ENCODE measurements around the gene COX19. TPM values are rescaled to one million over a fixed set of nuclear protein-coding genes. Genes with fewer than 3 reads are reported as not detected.

The COX19 gene
- total and polyA plus RNA-seq, 2 of the 13 experiments (the other 11 are each of a cell fraction or from before 2014, with no cell fraction given) = 11.5 to 21.7 TPM

DNA sequence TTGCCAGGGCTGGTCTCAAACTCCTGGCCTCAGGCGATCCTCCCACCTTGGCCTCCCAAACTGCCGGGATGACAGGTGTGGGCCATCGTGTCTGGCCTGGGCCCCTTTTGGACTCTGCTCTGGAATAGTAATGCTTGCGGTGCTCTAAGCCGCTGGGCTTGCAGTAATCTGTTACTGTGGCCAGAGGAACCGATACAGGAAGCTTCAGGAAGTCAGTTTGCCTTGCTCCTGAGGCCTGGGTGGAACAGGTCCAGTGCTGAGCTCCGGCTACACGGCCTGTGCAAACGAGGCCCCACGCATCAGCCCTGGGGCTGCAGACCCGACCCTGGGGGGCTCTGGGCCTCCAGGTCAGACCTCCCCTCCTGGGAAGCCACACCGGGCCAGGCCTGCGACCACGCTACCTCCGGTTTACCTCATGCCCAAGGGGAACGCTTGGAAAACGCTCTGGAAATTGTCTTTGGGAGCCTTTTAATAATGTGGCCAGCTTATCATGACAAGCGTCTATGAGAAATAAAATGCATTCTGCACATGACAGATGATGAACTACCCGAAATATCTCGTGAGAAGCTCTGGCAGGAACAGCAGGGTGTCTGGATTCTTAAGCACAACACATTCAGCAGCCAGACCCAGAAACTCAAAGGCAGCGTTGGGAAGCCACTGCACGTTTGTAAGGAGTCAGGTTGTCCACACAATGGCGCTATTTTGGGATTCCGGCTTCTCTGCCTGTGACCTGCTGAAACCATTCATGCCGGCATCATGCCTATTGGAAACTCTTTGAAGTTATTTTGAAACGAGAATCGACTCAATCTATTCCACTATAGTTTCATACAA, 10.7 kb downstream of the COX19 start (continued):
- TF ChIP-seq, protein P1, sequence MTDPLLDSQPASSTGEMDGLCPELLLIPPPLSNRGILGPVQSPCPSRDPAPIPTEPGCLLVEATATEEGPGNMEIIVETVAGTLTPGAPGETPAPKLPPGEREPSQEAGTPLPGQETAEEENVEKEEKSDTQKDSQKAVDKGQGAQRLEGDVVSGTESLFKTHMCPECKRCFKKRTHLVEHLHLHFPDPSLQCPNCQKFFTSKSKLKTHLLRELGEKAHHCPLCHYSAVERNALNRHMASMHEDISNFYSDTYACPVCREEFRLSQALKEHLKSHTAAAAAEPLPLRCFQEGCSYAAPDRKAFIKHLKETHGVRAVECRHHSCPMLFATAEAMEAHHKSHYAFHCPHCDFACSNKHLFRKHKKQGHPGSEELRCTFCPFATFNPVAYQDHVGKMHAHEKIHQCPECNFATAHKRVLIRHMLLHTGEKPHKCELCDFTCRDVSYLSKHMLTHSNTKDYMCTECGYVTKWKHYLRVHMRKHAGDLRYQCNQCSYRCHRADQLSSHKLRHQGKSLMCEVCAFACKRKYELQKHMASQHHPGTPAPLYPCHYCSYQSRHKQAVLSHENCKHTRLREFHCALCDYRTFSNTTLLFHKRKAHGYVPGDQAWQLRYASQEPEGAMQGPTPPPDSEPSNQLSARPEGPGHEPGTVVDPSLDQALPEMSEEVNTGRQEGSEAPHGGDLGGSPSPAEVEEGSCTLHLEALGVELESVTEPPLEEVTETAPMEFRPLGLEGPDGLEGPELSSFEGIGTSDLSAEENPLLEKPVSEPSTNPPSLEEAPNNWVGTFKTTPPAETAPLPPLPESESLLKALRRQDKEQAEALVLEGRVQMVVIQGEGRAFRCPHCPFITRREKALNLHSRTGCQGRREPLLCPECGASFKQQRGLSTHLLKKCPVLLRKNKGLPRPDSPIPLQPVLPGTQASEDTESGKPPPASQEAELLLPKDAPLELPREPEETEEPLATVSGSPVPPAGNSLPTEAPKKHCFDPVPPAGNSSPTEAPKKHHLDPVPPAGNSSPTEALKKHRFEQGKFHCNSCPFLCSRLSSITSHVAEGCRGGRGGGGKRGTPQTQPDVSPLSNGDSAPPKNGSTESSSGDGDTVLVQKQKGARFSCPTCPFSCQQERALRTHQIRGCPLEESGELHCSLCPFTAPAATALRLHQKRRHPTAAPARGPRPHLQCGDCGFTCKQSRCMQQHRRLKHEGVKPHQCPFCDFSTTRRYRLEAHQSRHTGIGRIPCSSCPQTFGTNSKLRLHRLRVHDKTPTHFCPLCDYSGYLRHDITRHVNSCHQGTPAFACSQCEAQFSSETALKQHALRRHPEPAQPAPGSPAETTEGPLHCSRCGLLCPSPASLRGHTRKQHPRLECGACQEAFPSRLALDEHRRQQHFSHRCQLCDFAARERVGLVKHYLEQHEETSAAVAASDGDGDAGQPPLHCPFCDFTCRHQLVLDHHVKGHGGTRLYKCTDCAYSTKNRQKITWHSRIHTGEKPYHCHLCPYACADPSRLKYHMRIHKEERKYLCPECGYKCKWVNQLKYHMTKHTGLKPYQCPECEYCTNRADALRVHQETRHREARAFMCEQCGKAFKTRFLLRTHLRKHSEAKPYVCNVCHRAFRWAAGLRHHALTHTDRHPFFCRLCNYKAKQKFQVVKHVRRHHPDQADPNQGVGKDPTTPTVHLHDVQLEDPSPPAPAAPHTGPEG (CRISPR knock-in tag; IDR thresholded peaks at IDR 0.05) = 0 out of 2 replicates have a peak, but pooled peaks have one; percentile 20
- TF ChIP-seq ZNF563 (CRISPR knock-in tag; IDR thresholded peaks at IDR 0.05) = no peak
- TF ChIP-seq, protein P2, sequence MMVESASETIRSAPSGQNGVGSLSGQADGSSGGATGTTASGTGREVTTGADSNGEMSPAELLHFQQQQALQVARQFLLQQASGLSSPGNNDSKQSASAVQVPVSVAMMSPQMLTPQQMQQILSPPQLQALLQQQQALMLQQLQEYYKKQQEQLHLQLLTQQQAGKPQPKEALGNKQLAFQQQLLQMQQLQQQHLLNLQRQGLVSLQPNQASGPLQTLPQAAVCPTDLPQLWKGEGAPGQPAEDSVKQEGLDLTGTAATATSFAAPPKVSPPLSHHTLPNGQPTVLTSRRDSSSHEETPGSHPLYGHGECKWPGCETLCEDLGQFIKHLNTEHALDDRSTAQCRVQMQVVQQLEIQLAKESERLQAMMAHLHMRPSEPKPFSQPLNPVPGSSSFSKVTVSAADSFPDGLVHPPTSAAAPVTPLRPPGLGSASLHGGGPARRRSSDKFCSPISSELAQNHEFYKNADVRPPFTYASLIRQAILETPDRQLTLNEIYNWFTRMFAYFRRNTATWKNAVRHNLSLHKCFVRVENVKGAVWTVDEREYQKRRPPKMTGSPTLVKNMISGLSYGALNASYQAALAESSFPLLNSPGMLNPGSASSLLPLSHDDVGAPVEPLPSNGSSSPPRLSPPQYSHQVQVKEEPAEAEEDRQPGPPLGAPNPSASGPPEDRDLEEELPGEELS (CRISPR knock-in tag; IDR thresholded peaks at IDR 0.05) = no peak
- TF ChIP-seq MAFK (conservative IDR thresholded peaks at IDR 0.05 in 1 of 2, IDR thresholded peaks at IDR 0.05 in 1 of 2; ENCODE audit: low read length in 2 of 2) = no peak
- TF ChIP-seq, protein P3, sequence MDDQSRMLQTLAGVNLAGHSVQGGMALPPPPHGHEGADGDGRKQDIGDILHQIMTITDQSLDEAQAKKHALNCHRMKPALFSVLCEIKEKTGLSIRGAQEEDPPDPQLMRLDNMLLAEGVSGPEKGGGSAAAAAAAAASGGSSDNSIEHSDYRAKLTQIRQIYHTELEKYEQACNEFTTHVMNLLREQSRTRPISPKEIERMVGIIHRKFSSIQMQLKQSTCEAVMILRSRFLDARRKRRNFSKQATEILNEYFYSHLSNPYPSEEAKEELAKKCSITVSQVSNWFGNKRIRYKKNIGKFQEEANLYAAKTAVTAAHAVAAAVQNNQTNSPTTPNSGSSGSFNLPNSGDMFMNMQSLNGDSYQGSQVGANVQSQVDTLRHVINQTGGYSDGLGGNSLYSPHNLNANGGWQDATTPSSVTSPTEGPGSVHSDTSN (CRISPR knock-in tag; IDR thresholded peaks at IDR 0.05; ENCODE audit: borderline replicate concordance) = no peak
- TF ChIP-seq ZNF431 (CRISPR knock-in tag; IDR thresholded peaks at IDR 0.05; ENCODE audit: borderline replicate concordance, low read depth) = no peak
- TF ChIP-seq HMG20B (CRISPR knock-in tag; conservative IDR thresholded peaks at IDR 0.05) = no peak
- no peak for TF ChIP-seq NONO (IDR thresholded peaks at IDR 0.05)
- peak; percentile 70 for TF ChIP-seq NONO (CRISPR knock-in tag; conservative IDR thresholded peaks at IDR 0.05)
- TF ChIP-seq PHF5A (CRISPR knock-in tag; IDR thresholded peaks at IDR 0.05; ENCODE audit: low read depth, unreplicated experiment) = peak; percentile 26
- TF ChIP-seq, protein P4, sequence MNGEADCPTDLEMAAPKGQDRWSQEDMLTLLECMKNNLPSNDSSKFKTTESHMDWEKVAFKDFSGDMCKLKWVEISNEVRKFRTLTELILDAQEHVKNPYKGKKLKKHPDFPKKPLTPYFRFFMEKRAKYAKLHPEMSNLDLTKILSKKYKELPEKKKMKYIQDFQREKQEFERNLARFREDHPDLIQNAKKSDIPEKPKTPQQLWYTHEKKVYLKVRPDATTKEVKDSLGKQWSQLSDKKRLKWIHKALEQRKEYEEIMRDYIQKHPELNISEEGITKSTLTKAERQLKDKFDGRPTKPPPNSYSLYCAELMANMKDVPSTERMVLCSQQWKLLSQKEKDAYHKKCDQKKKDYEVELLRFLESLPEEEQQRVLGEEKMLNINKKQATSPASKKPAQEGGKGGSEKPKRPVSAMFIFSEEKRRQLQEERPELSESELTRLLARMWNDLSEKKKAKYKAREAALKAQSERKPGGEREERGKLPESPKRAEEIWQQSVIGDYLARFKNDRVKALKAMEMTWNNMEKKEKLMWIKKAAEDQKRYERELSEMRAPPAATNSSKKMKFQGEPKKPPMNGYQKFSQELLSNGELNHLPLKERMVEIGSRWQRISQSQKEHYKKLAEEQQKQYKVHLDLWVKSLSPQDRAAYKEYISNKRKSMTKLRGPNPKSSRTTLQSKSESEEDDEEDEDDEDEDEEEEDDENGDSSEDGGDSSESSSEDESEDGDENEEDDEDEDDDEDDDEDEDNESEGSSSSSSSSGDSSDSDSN (CRISPR knock-in tag; IDR thresholded peaks at IDR 0.05) = peak; percentile 31; the same call in 1 of the 2 replicates
- no peak for TF ChIP-seq ZNF451 (CRISPR knock-in tag; IDR thresholded peaks at IDR 0.05)
- no peak for TF ChIP-seq ZMYM4 (CRISPR knock-in tag; IDR thresholded peaks at IDR 0.05)
- TF ChIP-seq AGO2 (optimal IDR thresholded peaks at IDR 0.05; ENCODE audit: low read depth, low read length) = peak; percentile 68
- TF ChIP-seq ZNF644 (CRISPR knock-in tag; IDR thresholded peaks at IDR 0.05; ENCODE audit: low read depth) = no peak
